ENCODE results near the gene MET. TPM values are rescaled to one million over a fixed set of nuclear protein-coding genes. Genes with fewer than 3 reads are reported as not detected.

MET gene
- total RNA-seq, 1 donor from 2014 or later, result 0.56 TPM

- TF ChIP-seq CTCF (IDR thresholded peaks at IDR 0.05; ENCODE audit: partially characterized antibody, unreplicated experiment), result no peak
- DNase-seq, result no peak
- Mint-ChIP-seq H3K4me3 (ENCODE audit: unreplicated experiment) (no peak overlapping the region), H3K27me3 (ENCODE audit: unreplicated experiment) (no peaks in the 10 kb centered on the region), H3K27ac (ENCODE audit: unreplicated experiment) (no peak overlapping the region), H3K4me1 (ENCODE audit: low read depth, unreplicated experiment) (no peaks in the 10 kb centered on the region), H3K36me3 (ENCODE audit: unreplicated experiment) (no peaks in the 10 kb centered on the region), H3K9me3 (ENCODE audit: unreplicated experiment) (no peaks in the 10 kb centered on the region)
Observed at GRCh38 chr7:116792813-116793212, 120.8 kb downstream of the MET start.

GRCh38 chr7:116793795-116794340, 121.9 kb downstream of the MET start:
- no peaks in the 10 kb centered on the region for H3K9me3 Mint-ChIP-seq (ENCODE audit: unreplicated experiment)
- TF ChIP-seq CTCF (IDR thresholded peaks at IDR 0.05; ENCODE audit: partially characterized antibody, unreplicated experiment), result no peak
- H3K36me3 Mint-ChIP-seq (ENCODE audit: unreplicated experiment), result no peaks in the 10 kb centered on the region
- no peak for DNase-seq
- no peaks in the 10 kb centered on the region for H3K27me3 Mint-ChIP-seq (ENCODE audit: unreplicated experiment)
- no peak overlapping the region for H3K27ac Mint-ChIP-seq (ENCODE audit: unreplicated experiment)
- H3K4me3 Mint-ChIP-seq (ENCODE audit: unreplicated experiment), result no peak overlapping the region
- no peaks in the 10 kb centered on the region for H3K4me1 Mint-ChIP-seq (ENCODE audit: low read depth, unreplicated experiment)

GRCh38 chr7:116796471-116796870, 124.5 kb downstream of the MET start:
- no peak overlapping the region for H3K4me3 Mint-ChIP-seq (ENCODE audit: unreplicated experiment)
- H3K36me3 Mint-ChIP-seq (ENCODE audit: unreplicated experiment), result no peaks in the 10 kb centered on the region
- no peaks in the 10 kb centered on the region for H3K4me1 Mint-ChIP-seq (ENCODE audit: low read depth, unreplicated experiment)
- DNase-seq, result no peak
- H3K9me3 Mint-ChIP-seq (ENCODE audit: unreplicated experiment), result no peaks in the 10 kb centered on the region
- H3K27me3 Mint-ChIP-seq (ENCODE audit: unreplicated experiment), result no peaks in the 10 kb centered on the region
- H3K27ac Mint-ChIP-seq (ENCODE audit: unreplicated experiment), result no peak overlapping the region
- TF ChIP-seq CTCF (IDR thresholded peaks at IDR 0.05; ENCODE audit: partially characterized antibody, unreplicated experiment), result no peak

- Mint-ChIP-seq H3K36me3 (ENCODE audit: unreplicated experiment) (no peaks in the 10 kb centered on the region), H3K9me3 (ENCODE audit: unreplicated experiment) (no peaks in the 10 kb centered on the region), H3K4me1 (ENCODE audit: low read depth, unreplicated experiment) (peaks cover under 1% of the 10 kb centered on the region), H3K27me3 (ENCODE audit: unreplicated experiment) (no peaks in the 10 kb centered on the region), H3K27ac (ENCODE audit: unreplicated experiment) (no peak overlapping the region), H3K4me3 (ENCODE audit: unreplicated experiment) (no peak overlapping the region)
- TF ChIP-seq CTCF (IDR thresholded peaks at IDR 0.05; ENCODE audit: partially characterized antibody, unreplicated experiment), result no peak
- no peak for DNase-seq
Observed at GRCh38 chr7:116797612-116798011, 125.6 kb downstream of the MET start.

GRCh38 chr7:116798232-116798631, 126.2 kb downstream of the MET start:
- Mint-ChIP-seq H3K4me3 (ENCODE audit: unreplicated experiment) (no peak overlapping the region), H3K27ac (ENCODE audit: unreplicated experiment) (no peak overlapping the region), H3K9me3 (ENCODE audit: unreplicated experiment) (no peaks in the 10 kb centered on the region), H3K36me3 (ENCODE audit: unreplicated experiment) (no peaks in the 10 kb centered on the region), H3K27me3 (ENCODE audit: unreplicated experiment) (no peaks in the 10 kb centered on the region), H3K4me1 (ENCODE audit: low read depth, unreplicated experiment) (peaks cover 6% of the 10 kb centered on the region)
- no peak for TF ChIP-seq CTCF (IDR thresholded peaks at IDR 0.05; ENCODE audit: partially characterized antibody, unreplicated experiment)
- no peak for DNase-seq

Data from glutamatergic neuron (in vitro differentiated cells).